Measurements from ENCODE around the gene CDK10. TPM values are rescaled to one million over a fixed set of nuclear protein-coding genes. Genes with fewer than 3 reads are reported as not detected.
"Not testable (repeated sequence)": the region's sequence is repeated elsewhere in the genome, so short reads cannot be mapped to it uniquely, and the experiment has no call there.

Gene CDK10
- total and polyA plus RNA-seq, 2 experiments from 2014 or later, result 76.3 to 142 TPM

GRCh38 chr16:89695086-89695874, 8.8 kb downstream of the CDK10 start:
- Histone ChIP-seq H3K9me3 (ENCODE audit: low read depth) (no peaks in the 10 kb centered on the region), H3K4me1 (ENCODE audit: low read depth) (peaks cover 5% of the 10 kb centered on the region), H3K27me3 (no peaks in the 10 kb centered on the region), H3K4me3 (no peak overlapping the region), H3K36me3 (peaks cover 8% of the 10 kb centered on the region), H3K27ac (no peak overlapping the region)
- DNase-seq (ENCODE audit: low read depth in 1 of 2, low spot score in 1 of 2), result no peak
- TF ChIP-seq CTCF (IDR thresholded peaks at IDR 0.05; ENCODE audit: low read depth, low read length), result no peak

- no peak for DNase-seq (ENCODE audit: low read depth in 1 of 2, low spot score in 1 of 2)
- Histone ChIP-seq H3K27me3 (no peaks in the 10 kb centered on the region), H3K36me3 (peaks cover 8% of the 10 kb centered on the region), H3K4me3 (no peak overlapping the region), H3K9me3 (ENCODE audit: low read depth) (no peaks in the 10 kb centered on the region), H3K4me1 (ENCODE audit: low read depth) (peaks cover 8% of the 10 kb centered on the region), H3K27ac (no peak overlapping the region)
- no peak for TF ChIP-seq CTCF (IDR thresholded peaks at IDR 0.05; ENCODE audit: low read depth, low read length)
These were observed 9.6 kb downstream of the CDK10 start for GRCh38 chr16:89695875-89696669.

GRCh38 chr16:89696670-89697128, 10.2 kb downstream of the CDK10 start:
- no peak for TF ChIP-seq CTCF (IDR thresholded peaks at IDR 0.05; ENCODE audit: low read depth, low read length)
- peaks cover 8% of the 10 kb centered on the region for H3K36me3 ChIP-seq
- no peak overlapping the region for H3K27ac ChIP-seq
- H3K4me3 ChIP-seq, result no peak overlapping the region
- peaks cover 8% of the 10 kb centered on the region for H3K4me1 ChIP-seq (ENCODE audit: low read depth)
- no peaks in the 10 kb centered on the region for H3K9me3 ChIP-seq (ENCODE audit: low read depth)
- DNase-seq (ENCODE audit: low read depth in 1 of 2, low spot score in 1 of 2), result no peak
- no peaks in the 10 kb centered on the region for H3K27me3 ChIP-seq

- Histone ChIP-seq H3K9me3 (ENCODE audit: low read depth) (no peaks in the 10 kb centered on the region), H3K4me3 (no peak overlapping the region), H3K27me3 (no peaks in the 10 kb centered on the region), H3K36me3 (peaks cover 6% of the 10 kb centered on the region), H3K4me1 (ENCODE audit: low read depth) (peaks cover 8% of the 10 kb centered on the region), H3K27ac (no peak overlapping the region)
- DNase-seq (ENCODE audit: low read depth in 1 of 2, low spot score in 1 of 2), result no peak
- no peak for TF ChIP-seq CTCF (IDR thresholded peaks at IDR 0.05; ENCODE audit: low read depth, low read length)
These were observed 10.7 kb downstream of the CDK10 start for GRCh38 chr16:89697161-89697615.

GRCh38 chr16:89697616-89698331, 11.3 kb downstream of the CDK10 start:
- no peaks in the 10 kb centered on the region for H3K27me3 ChIP-seq
- DNase-seq (ENCODE audit: low read depth in 1 of 2, low spot score in 1 of 2), result no peak
- H3K4me1 ChIP-seq (ENCODE audit: low read depth), result peaks cover 8% of the 10 kb centered on the region
- H3K4me3 ChIP-seq, result no peak overlapping the region
- peaks cover 5% of the 10 kb centered on the region for H3K36me3 ChIP-seq
- H3K9me3 ChIP-seq (ENCODE audit: low read depth), result no peaks in the 10 kb centered on the region
- no peak for TF ChIP-seq CTCF (IDR thresholded peaks at IDR 0.05; ENCODE audit: low read depth, low read length)
- no peak overlapping the region for H3K27ac ChIP-seq

- H3K4me3 ChIP-seq; DNase-seq (ENCODE audit: low read depth in 1 of 2, low spot score in 1 of 2); H3K4me1 ChIP-seq (ENCODE audit: low read depth); H3K36me3 ChIP-seq; H3K27me3 ChIP-seq; H3K9me3 ChIP-seq (ENCODE audit: low read depth); H3K27ac ChIP-seq: not testable (repeated sequence)
These were observed 12.2 kb downstream of the CDK10 start for GRCh38 chr16:89698717-89699116.

GRCh38 chr16:89699629-89700099, 13.2 kb downstream of the CDK10 start:
- not testable (repeated sequence) for H3K36me3 ChIP-seq; H3K9me3 ChIP-seq (ENCODE audit: low read depth); H3K4me3 ChIP-seq; H3K4me1 ChIP-seq (ENCODE audit: low read depth); H3K27ac ChIP-seq; DNase-seq (ENCODE audit: low read depth in 1 of 2, low spot score in 1 of 2); H3K27me3 ChIP-seq

Data from cardiac muscle cell (in vitro differentiated cells and primary cell).